Sigmoid colon (tissue), 7 donors: ENCODE measurements around the gene TFF2. TPM values are rescaled to one million over a fixed set of nuclear protein-coding genes. Genes with fewer than 3 reads are reported as not detected.
A peak's percentile ranks its signal among the peaks of the same experiment; 100 is the strongest.

Source experiments
- DNase-seq: peaks from one replicate; pipeline ENCODE4 v3.0.0-alpha.2; 2019
- H3K27ac ChIP-seq, 4 donors: fragments of 200-600 bp; sonication (generic); one replicate each; pipeline ENCODE4 v1.5.1; 2016 to 2019; ENCODE audit warnings: mild to moderate bottlenecking in 1 of 4
- H3K27me3 ChIP-seq, 3 donors: fragments of 200-600 bp; sonication (generic); one replicate each; pipeline ENCODE4 v1.5.1; 2019; ENCODE audit warnings: mild to moderate bottlenecking in 1 of 3
- H3K36me3 ChIP-seq, 4 donors: fragments of 200-600 bp; sonication (generic); one replicate each; pipeline ENCODE4 v1.5.1; 2016 to 2019
- H3K4me1 ChIP-seq, 4 donors: fragments of 200-600 bp; sonication (generic); one replicate each; pipeline ENCODE4 v1.5.1; 2017 to 2019
- H3K4me3 ChIP-seq, 4 donors: fragments of 200-600 bp; sonication (generic); one replicate each; pipeline ENCODE4 v1.5.1; 2017 to 2019; ENCODE audit warnings: mild to moderate bottlenecking in 2 of 4, moderate library complexity in 1 of 4
- H3K9me3 ChIP-seq, 4 donors: fragments of 200-600 bp in 3 of 4; sonication (generic) in 3 of 4; one replicate each; pipeline versions ENCODE4 v1.5.1 to v1.6.1; 2013 to 2019
- EP300 ChIP-seq, 4 donors: sonication (generic); formaldehyde crosslinking; IDR thresholded peaks; one replicate each; pipeline ENCODE4 v1.6.1; 2017; ENCODE audit warnings: antibody characterized with exemption in 4 of 4
- POLR2A ChIP-seq, 2 donors: fragments of 450-650 bp; IDR thresholded peaks; one replicate each; pipeline ENCODE4 v1.6.1; 2016; ENCODE audit warnings: antibody characterized with exemption in 2 of 2, mild to moderate bottlenecking in 2 of 2, moderate library complexity in 2 of 2
- POLR2AphosphoS5 ChIP-seq, 4 donors: sonication (generic); formaldehyde crosslinking; IDR thresholded peaks; one replicate each; pipeline ENCODE4 v1.6.1; 2017; ENCODE audit warnings: antibody characterized with exemption in 4 of 4
- WGBS, 2 donors: extraction: QIAGEN DNeasy Blood & Tissue Kit; methylation state at CpG; one replicate each; pipeline ENCODE4 v1.1.7; 2013; 5-methylcytosine and 5-hydroxymethylcytosine counted together
- intact Hi-C: fragments of 100-400 bp; cut with DNase I; formaldehyde crosslinking; loops from one replicate; pipeline ENCODE4 v1.15.1; 2023
- polyA plus RNA-seq, 3 donors: library from polyadenylated mRNA; stranded (reverse); fragments of 200-250 nt; gene quantifications; one replicate each; pipeline ENCODE4 v1.2.3, GENCODE V29; 2013
- total RNA-seq, 4 donors: library from RNA; depleted of rRNA; stranded (reverse); fragments of >200 nt; gene quantifications; one replicate each; pipeline ENCODE4 v1.1.0, GENCODE V29; 2016
- TF ChIP-seq, protein P1 (sequence below), 4 experiments: fragments of 450-650 bp in 3 of 4; fragments of 200-600 bp in 1 of 4; IDR thresholded peaks; one replicate each; pipeline ENCODE4 v1.5.1; 2016 to 2019; ENCODE audit warnings: antibody characterized with exemption in 4 of 4, mild to moderate bottlenecking in 3 of 4, moderate library complexity in 2 of 4
- donor health status: healthy with polysubstance abuse.
- donor health status: Bipolar disorder and iron deficiency.
- donor health status: healthy.

Gene TFF2
- total and polyA plus RNA-seq, 7 donors, result 1.5 to 23.4 (median 3.0) TPM; not detected in 4

DNA sequence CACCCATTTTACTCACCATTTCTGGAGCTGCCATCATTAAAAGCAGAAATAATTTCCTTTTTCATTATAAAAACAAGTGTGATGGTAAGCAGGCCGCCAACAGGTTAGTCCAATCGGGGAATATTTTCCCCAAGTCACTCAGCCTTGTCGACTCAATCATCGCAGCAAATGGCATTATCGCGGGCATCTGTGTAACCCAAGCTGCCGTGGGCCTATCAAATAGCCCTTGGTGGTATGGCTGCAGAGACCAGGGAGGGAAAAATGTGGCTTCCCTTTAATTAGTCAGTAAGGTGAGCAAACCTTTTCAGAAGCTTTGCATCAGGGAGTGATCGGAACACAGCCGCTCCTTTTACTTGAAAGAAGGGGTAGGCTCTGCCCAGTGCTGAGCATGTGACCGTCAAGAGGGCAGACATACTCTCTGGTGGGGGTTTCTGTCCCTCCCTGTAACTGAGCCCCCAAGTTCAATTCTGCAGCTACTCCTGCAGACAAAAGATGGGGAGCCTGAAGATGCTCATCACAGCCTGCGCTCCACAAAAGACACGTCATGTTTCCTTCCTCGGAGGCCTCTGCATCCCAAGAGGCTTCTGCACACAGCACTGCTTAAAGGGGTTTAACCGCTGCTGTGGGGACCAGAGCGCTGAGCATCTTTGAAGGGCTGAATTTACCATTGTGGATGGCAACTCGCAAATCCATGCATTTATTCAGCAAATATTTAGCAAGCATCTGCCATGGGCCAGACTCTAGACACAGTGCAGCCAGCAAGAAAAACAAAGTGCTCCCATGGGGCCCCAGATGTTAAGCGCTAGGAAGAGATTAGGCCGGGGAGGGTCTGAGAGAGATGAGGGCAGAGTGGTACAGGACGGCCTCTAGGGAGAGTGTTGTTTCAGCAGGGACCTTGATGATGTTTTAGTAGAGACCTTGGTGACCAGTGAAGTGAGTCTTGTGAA is 46.3 kb upstream of the TFF2 start:
- H3K4me3 ChIP-seq, result no peak overlapping the region
- no peak overlapping the region for H3K27ac ChIP-seq
- H3K36me3 ChIP-seq, result no peaks in the 10 kb centered on the region
- TF ChIP-seq EP300 (IDR thresholded peaks at IDR 0.05), result no peak
- peaks cover 0 to 4% (median 0%) of the 10 kb centered on the region in 4 donors for H3K9me3 ChIP-seq
- H3K27me3 ChIP-seq, result no peaks in the 10 kb centered on the region
- WGBS, 2 donors, result 83 to 93% methylated on average over 19 of the region's 19 CpGs
- intact Hi-C loops, result no loop called here
- no peak for DNase-seq
- H3K4me1 ChIP-seq, result no peaks in the 10 kb centered on the region

DNA sequence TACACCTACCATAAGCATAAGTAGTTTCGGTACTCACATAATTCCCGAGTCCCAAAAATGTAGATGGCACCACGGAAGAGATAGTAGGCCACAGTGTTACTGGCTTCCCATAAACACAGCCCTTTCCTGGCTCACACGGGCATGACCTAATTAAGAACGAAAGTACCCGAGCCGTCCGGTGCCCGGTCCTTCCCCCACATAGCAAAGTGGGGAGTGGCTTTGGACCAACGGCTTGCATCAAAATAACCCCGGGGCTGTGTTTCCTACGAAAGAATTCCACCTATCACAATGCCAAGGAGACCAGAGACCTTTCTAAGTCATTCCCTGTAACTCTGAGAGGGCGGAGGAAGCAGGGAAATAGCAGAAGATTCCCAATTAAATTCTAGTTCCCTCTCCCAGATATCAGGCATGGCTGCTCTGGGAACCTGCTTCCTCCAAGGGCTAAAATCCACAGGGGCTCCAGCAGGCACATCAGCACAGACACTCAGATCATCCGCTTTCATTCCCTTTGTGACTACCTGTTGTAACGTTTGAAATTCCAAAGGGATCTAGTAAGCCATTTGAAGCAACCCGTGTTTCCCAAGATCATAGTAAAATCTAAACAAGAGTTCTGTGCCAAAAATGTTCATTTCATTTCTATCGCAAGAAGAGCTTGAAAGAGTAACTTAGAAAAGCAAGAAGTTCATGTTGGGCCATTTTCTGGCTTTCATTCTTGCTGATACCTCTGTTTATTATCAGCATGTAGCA is 45.3 kb upstream of the TFF2 start, which contains the start of gene TMPRSS3:
Gene TMPRSS3 (minus strand): TSS at position 148 of the 747 bp plus-strand sequence. CDS start 635 bp downstream, outside the sequence.
- Histone ChIP-seq H3K9me3 (no peaks in the 10 kb centered on the region), H3K36me3 (no peaks in the 10 kb centered on the region), H3K27ac (no peak within 1 kb of the TSS), H3K4me1 (no peaks in the 10 kb centered on the region), H3K4me3 (no peak within 1 kb of the TSS), H3K27me3 (peaks cover 0 to 5% (median 0%) of the 10 kb centered on the region in 3 donors)
- intact Hi-C loops, result no loop called here
- TF ChIP-seq POLR2A (IDR thresholded peaks at IDR 0.05) (no peak), POLR2AphosphoS5 (IDR thresholded peaks at IDR 0.05) (no peak), EP300 (IDR thresholded peaks at IDR 0.05) (no peak)
- TF ChIP-seq, protein P1, sequence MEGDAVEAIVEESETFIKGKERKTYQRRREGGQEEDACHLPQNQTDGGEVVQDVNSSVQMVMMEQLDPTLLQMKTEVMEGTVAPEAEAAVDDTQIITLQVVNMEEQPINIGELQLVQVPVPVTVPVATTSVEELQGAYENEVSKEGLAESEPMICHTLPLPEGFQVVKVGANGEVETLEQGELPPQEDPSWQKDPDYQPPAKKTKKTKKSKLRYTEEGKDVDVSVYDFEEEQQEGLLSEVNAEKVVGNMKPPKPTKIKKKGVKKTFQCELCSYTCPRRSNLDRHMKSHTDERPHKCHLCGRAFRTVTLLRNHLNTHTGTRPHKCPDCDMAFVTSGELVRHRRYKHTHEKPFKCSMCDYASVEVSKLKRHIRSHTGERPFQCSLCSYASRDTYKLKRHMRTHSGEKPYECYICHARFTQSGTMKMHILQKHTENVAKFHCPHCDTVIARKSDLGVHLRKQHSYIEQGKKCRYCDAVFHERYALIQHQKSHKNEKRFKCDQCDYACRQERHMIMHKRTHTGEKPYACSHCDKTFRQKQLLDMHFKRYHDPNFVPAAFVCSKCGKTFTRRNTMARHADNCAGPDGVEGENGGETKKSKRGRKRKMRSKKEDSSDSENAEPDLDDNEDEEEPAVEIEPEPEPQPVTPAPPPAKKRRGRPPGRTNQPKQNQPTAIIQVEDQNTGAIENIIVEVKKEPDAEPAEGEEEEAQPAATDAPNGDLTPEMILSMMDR (IDR thresholded peaks at IDR 0.05), result no peak
- WGBS, 2 donors, result 68 to 89% methylated on average over 17 of the region's 17 CpGs
- peak; percentile 30 for DNase-seq

DNA sequence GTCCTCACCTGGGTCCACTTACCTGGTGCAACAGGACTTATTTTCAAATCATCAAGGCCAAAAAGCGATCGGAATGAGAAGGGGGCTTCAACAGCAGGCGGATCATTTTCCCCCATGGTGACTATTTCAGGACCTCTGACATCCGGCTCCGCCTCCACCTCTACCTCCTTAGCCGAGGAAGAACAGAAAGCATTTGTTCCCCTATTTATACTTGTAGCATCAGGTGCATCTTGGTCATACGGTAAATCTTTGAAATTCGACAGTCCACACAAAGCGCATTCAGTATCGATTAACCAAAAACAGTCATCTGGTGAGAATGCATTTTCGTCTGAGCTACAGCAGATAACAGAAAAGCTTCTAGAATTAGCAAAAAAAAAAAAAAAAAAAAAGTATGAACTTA is 44.5 kb upstream of the TFF2 start:
- H3K4me3 ChIP-seq, result no peak overlapping the region
- no peak for DNase-seq
- H3K9me3 ChIP-seq, result no peaks in the 10 kb centered on the region
- H3K4me1 ChIP-seq, result no peaks in the 10 kb centered on the region
- intact Hi-C loops, result no loop called here
- no peaks in the 10 kb centered on the region for H3K36me3 ChIP-seq
- peaks cover 0 to 5% (median 5%) of the 10 kb centered on the region in 3 donors for H3K27me3 ChIP-seq
- WGBS, 2 donors, result 95 to 96% methylated on average over 11 of the region's 11 CpGs
- H3K27ac ChIP-seq, result no peak overlapping the region
- TF ChIP-seq, protein P1 (IDR thresholded peaks at IDR 0.05), result no peak
- TF ChIP-seq POLR2A (IDR thresholded peaks at IDR 0.05) (no peak), POLR2AphosphoS5 (IDR thresholded peaks at IDR 0.05) (no peak), EP300 (IDR thresholded peaks at IDR 0.05) (no peak)

DNA sequence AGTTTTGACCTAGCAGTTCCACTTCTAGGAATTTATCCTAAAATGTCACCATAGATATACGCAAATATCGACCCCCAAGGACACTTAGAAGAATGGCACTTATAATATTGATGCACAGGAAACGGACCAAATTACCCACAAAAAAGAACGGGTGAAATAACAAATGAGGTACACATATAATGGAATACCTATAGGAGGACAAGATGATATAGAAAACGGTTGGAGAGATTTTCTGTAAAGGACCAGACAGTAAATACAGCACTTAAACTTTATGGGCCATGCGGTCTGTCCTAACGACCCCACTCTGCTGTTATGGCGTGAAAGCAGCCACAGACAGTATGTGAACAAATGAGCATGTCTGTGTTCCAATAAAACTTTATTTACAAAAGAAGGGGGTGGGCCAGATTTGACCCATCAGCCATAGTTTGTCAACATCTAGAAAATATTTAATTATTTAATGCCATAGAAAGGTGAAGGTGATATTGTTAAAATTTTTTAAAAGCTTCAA is 42.7 kb upstream of the TFF2 start:
- WGBS, 2 donors, result 48 to 66% methylated on average over 8 of the region's 8 CpGs
- DNase-seq, result no peak
- Histone ChIP-seq H3K27ac (no peak overlapping the region), H3K36me3 (no peaks in the 10 kb centered on the region), H3K4me1 (no peaks in the 10 kb centered on the region), H3K9me3 (no peaks in the 10 kb centered on the region), H3K27me3 (peaks cover 3 to 13% (median 8%) of the 10 kb centered on the region in 3 donors), H3K4me3 (no peak overlapping the region)
- no peak for TF ChIP-seq POLR2A (IDR thresholded peaks at IDR 0.05)
- intact Hi-C loops, result no loop called here

DNA sequence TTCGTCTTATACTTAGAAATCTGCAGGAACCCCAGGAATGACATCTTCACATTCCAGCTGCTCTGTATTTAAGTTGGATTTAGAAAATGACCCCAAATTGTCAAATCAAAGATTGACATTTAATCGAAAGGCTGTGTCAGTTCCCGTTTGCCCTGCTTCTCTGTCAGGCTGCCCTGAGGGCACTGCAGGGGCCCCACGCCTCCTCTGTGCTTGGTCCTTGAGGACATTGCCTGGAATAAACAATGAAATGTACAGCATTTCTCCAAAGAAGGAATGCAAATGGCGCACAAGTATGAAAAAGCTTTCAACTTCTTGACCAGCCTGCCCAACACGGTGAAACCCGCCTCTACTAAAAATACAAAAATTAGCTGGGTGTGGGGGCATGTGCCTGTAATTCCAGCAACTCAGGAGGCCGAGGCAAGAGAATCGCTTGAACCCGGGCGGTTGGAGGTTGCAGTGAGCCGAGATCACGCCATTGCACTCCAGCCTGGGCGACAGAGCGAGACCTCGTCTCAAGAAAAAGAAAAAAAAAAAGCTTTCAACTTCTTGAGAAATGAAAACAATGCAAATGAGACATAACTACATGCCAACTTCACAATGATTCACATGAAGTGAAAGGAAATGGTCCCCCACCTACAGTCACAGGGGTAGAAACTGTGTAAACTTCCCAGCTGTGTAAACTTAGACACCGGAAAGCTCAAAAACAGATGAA is 42.1 kb upstream of the TFF2 start:
- no peaks in the 10 kb centered on the region for H3K36me3 ChIP-seq
- WGBS, 2 donors, result 65 to 91% methylated on average over 17 of the region's 17 CpGs
- intact Hi-C loops, result no loop called here
- H3K4me1 ChIP-seq, result no peaks in the 10 kb centered on the region
- no peak for DNase-seq
- no peak overlapping the region for H3K27ac ChIP-seq
- no peaks in the 10 kb centered on the region for H3K9me3 ChIP-seq
- H3K27me3 ChIP-seq, result peaks cover 3 to 14% (median 8%) of the 10 kb centered on the region in 3 donors
- H3K4me3 ChIP-seq, result no peak overlapping the region
- TF ChIP-seq EP300 (IDR thresholded peaks at IDR 0.05) (no peak), POLR2A (IDR thresholded peaks at IDR 0.05) (no peak), POLR2AphosphoS5 (IDR thresholded peaks at IDR 0.05) (no peak)
- TF ChIP-seq, protein P1 (IDR thresholded peaks at IDR 0.05), result no peak
